Loucy (cell line): Measurements from ENCODE around the gene SCFD2.

Source experiments
- EZH2phosphoT487 ChIP-seq: fragments of 200-600 bp; IDR thresholded peaks from 2 replicates; pipeline ENCODE4 v1.6.1; 2018; ENCODE audit warnings: antibody characterized with exemption, mild to moderate bottlenecking, moderate library complexity, borderline replicate concordance
- TF ChIP-seq, protein P1 (sequence below): fragments of 200-600 bp; sonication (generic); conservative IDR thresholded peaks from 2 replicates; pipeline ENCODE4 v1.5.1; 2014; ENCODE audit warnings: mild to moderate bottlenecking, antibody characterized with exemption, low read length

DNA sequence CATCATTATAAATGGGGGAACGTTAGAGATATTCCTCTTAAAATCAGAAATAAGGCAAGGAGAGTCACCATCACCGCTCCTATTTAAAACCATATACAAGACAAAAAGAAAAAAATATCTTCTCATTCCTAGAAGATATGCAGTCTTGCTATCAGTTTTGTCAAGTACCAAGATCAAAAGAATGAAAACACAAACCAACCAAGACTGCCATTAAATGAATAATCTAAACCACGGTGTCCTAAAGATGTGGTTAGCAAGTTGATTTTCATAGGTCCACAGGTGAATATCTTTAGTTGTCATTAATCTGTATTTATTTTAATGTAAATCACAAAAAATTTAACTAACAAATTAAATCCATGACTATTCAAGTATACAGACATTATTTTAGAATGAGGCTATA is 39.3 kb downstream of the SCFD2 start:
- TF ChIP-seq, protein P1, sequence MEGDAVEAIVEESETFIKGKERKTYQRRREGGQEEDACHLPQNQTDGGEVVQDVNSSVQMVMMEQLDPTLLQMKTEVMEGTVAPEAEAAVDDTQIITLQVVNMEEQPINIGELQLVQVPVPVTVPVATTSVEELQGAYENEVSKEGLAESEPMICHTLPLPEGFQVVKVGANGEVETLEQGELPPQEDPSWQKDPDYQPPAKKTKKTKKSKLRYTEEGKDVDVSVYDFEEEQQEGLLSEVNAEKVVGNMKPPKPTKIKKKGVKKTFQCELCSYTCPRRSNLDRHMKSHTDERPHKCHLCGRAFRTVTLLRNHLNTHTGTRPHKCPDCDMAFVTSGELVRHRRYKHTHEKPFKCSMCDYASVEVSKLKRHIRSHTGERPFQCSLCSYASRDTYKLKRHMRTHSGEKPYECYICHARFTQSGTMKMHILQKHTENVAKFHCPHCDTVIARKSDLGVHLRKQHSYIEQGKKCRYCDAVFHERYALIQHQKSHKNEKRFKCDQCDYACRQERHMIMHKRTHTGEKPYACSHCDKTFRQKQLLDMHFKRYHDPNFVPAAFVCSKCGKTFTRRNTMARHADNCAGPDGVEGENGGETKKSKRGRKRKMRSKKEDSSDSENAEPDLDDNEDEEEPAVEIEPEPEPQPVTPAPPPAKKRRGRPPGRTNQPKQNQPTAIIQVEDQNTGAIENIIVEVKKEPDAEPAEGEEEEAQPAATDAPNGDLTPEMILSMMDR, result no peak
- no peak for TF ChIP-seq EZH2phosphoT487
